Hepatocyte (in vitro differentiated cells): ENCODE data around the gene SOWAHA. TPM values are rescaled to one million over a fixed set of nuclear protein-coding genes. Genes with fewer than 3 reads are reported as not detected.
A peak's percentile ranks its signal among the peaks of the same experiment; 100 is the strongest.

ENCODE experiments used
- DNase-seq: peaks from one replicate; pipeline ENCODE4 v3.0.0-alpha.2; 2016; ENCODE audit warnings: low spot score
- H2AFZ ChIP-seq: fragments of 200-600 bp; sonication (generic); 2 replicates; pipeline ENCODE4 v1.6.0; 2016; ENCODE audit warnings: antibody characterized with exemption, mild to moderate bottlenecking
- H3K27ac ChIP-seq: fragments of 200-600 bp; sonication (generic); 2 replicates; pipeline ENCODE4 v1.5.1; 2016; ENCODE audit warnings: mild to moderate bottlenecking
- H3K27me3 ChIP-seq: fragments of 200-600 bp; sonication (generic); 2 replicates; pipeline ENCODE4 v1.6.1; 2016
- H3K36me3 ChIP-seq: fragments of 200-600 bp; sonication (generic); replicated peaks from 2 replicates; pipeline ENCODE4 v1.5.1; 2016; ENCODE audit warnings: low read depth; ENCODE audit not compliant: insufficient read depth
- H3K4me1 ChIP-seq: fragments of 200-600 bp; sonication (generic); 2 replicates; pipeline ENCODE4 v1.5.1; 2016; ENCODE audit warnings: mild to moderate bottlenecking, moderate library complexity; ENCODE audit not compliant: insufficient read depth
- H3K4me2 ChIP-seq: fragments of 200-600 bp; sonication (generic); 2 replicates; pipeline ENCODE4 v1.6.0; 2016
- H3K4me3 ChIP-seq: fragments of 200-600 bp; sonication (generic); 2 replicates; pipeline ENCODE4 v1.5.1; 2016; ENCODE audit warnings: mild to moderate bottlenecking
- H3K79me2 ChIP-seq: fragments of 200-600 bp; sonication (generic); 2 replicates; pipeline ENCODE4 v1.6.0; 2017; ENCODE audit warnings: mild to moderate bottlenecking
- H3K9me2 ChIP-seq: fragments of 200-600 bp; sonication (generic); replicated peaks from 2 replicates; pipeline ENCODE4 v1.6.0; 2017; ENCODE audit warnings: mild to moderate bottlenecking; ENCODE audit not compliant: insufficient read depth
- H3K9me3 ChIP-seq: fragments of 200-600 bp; sonication (generic); 2 replicates; pipeline ENCODE4 v1.5.1; 2016; ENCODE audit warnings: low read depth, mild to moderate bottlenecking
- H4K20me1 ChIP-seq: fragments of 200-600 bp; sonication (generic); 2 replicates; pipeline ENCODE4 v1.6.0; 2016; ENCODE audit warnings: mild to moderate bottlenecking; ENCODE audit not compliant: insufficient read depth, poor library complexity, severe bottlenecking
- CTCF ChIP-seq: fragments of 200-600 bp; sonication (generic); IDR thresholded peaks from 2 replicates; pipeline ENCODE4 v1.5.1; 2016; ENCODE audit warnings: antibody characterized with exemption, mild to moderate bottlenecking; ENCODE audit not compliant: poor library complexity
- EZH2 ChIP-seq: fragments of 200-600 bp; sonication (generic); IDR thresholded peaks from 2 replicates; pipeline ENCODE4 v1.6.1; 2016; ENCODE audit warnings: antibody characterized with exemption, mild to moderate bottlenecking, borderline replicate concordance
- EZH2phosphoT487 ChIP-seq: fragments of 200-600 bp; sonication (generic); IDR thresholded peaks from one replicate; pipeline ENCODE4 v1.6.1; 2018; ENCODE audit warnings: antibody characterized with exemption, mild to moderate bottlenecking, low read depth, moderate library complexity; ENCODE audit not compliant: unreplicated experiment, severe bottlenecking
- WGBS: methylation state at CpG from one replicate; pipeline ENCODE4 v1.1.6; 2016; ENCODE audit warnings: low lambda C conversion rate; ENCODE audit errors: missing lambda C conversion rate; 5-methylcytosine and 5-hydroxymethylcytosine counted together
- polyA plus RNA-seq: library from polyadenylated mRNA; unstranded; fragments of >200 nt; fragmentation: Nextera tagmentation; extraction: Ambion mirVana; gene quantifications from 2 replicates; pipeline ENCODE4 v1.2.1, GENCODE V29; 2016
- total RNA-seq: library from RNA; depleted of rRNA; stranded (reverse); fragments of >200 nt; gene quantifications from 2 replicates; pipeline ENCODE4 v1.2.3, GENCODE V29; 2014

The SOWAHA gene
- total and polyA plus RNA-seq, 2 experiments from 2014 or later: 6.8 to 11.4 TPM

- peaks cover 16% of the 10 kb centered on the region for H3K79me2 ChIP-seq
- peak within 1 kb of the TSS; percentile 88 for H3K4me2 ChIP-seq
- WGBS: 4% methylated on average over 45 of the region's 78 CpGs
- H3K27me3 ChIP-seq: no peaks in the 10 kb centered on the region
- H3K4me1 ChIP-seq: peaks cover 10% of the 10 kb centered on the region
- DNase-seq: peak; percentile 88
- no peaks in the 10 kb centered on the region for H3K36me3 ChIP-seq
- TF ChIP-seq EZH2phosphoT487: no peak
- no peak for TF ChIP-seq CTCF
- no peak for TF ChIP-seq EZH2
- no peaks in the 10 kb centered on the region for H3K9me2 ChIP-seq
- H3K4me3 ChIP-seq: peak within 1 kb of the TSS; percentile 71
- H3K9me3 ChIP-seq: no peaks in the 10 kb centered on the region
- H4K20me1 ChIP-seq: no peaks in the 10 kb centered on the region
- peak within 1 kb of the TSS; percentile 86 for H3K27ac ChIP-seq
- H2AFZ ChIP-seq: peak within 1 kb of the TSS; percentile 72
Measured at GRCh38 chr5:132830436-132831094, 17.5 kb downstream of the SOWAHA start, which contains the start of gene SHROOM1. Gene SHROOM1 (minus strand): TSS chr5:132830647. CDS start chr5:132826140, 4,507 bp downstream.

- Histone ChIP-seq H3K4me3 (no peak overlapping the region), H2AFZ (peak overlapping the region; percentile 72), H3K9me3 (no peaks in the 10 kb centered on the region), H3K27me3 (no peaks in the 10 kb centered on the region), H4K20me1 (no peaks in the 10 kb centered on the region), H3K4me2 (peak overlapping the region; percentile 88), H3K27ac (peak overlapping the region; percentile 86), H3K36me3 (no peaks in the 10 kb centered on the region), H3K9me2 (no peaks in the 10 kb centered on the region), H3K4me1 (peaks cover 4% of the 10 kb centered on the region), H3K79me2 (peaks cover 16% of the 10 kb centered on the region)
- no peak for DNase-seq
- WGBS: 88% methylated on average over 15 of the region's 15 CpGs
- TF ChIP-seq EZH2 (no peak), CTCF (no peak), EZH2phosphoT487 (no peak)
Measured at GRCh38 chr5:132831095-132831860, 18.2 kb downstream of the SOWAHA start.

- Histone ChIP-seq H4K20me1 (no peaks in the 10 kb centered on the region), H3K4me2 (no peak overlapping the region), H3K9me2 (no peaks in the 10 kb centered on the region), H3K4me3 (no peak overlapping the region), H3K27me3 (no peaks in the 10 kb centered on the region), H3K79me2 (peaks cover 16% of the 10 kb centered on the region), H3K9me3 (no peaks in the 10 kb centered on the region), H3K27ac (no peak overlapping the region), H2AFZ (no peak overlapping the region), H3K36me3 (no peaks in the 10 kb centered on the region), H3K4me1 (peaks cover 8% of the 10 kb centered on the region)
- 88% methylated on average over 5 of the region's 5 CpGs for WGBS
- no peak for DNase-seq
- TF ChIP-seq EZH2phosphoT487 (no peak), EZH2 (no peak), CTCF (no peak)
Measured at GRCh38 chr5:132832612-132833011, 19.5 kb downstream of the SOWAHA start.
